Measurements from ENCODE around the gene TSNAXIP1. TPM values are rescaled to one million over a fixed set of nuclear protein-coding genes. Genes with fewer than 3 reads are reported as not detected.
A peak's percentile ranks its signal among the peaks of the same experiment; 100 is the strongest.

TSNAXIP1 gene
- total and polyA plus RNA-seq, 4 donors = 0.09 to 1.5 (median 0.69) TPM

GRCh38 chr16:67841198-67841815 lies 34.6 kb downstream of the TSNAXIP1 start:
- H3K36me3 ChIP-seq (ENCODE audit: control insufficient read depth in 4 of 4, insufficient read depth in 3 of 4, low read depth in 1 of 4, low read length in 3 of 4) = no peaks in the 10 kb centered on the region
- peak overlapping the region in 2 of 3 donors; percentile 60 to 78 for H3K4me3 ChIP-seq (ENCODE audit: low read depth in 1 of 3, low read length in 3 of 3)
- 54% methylated on average over 17 of the region's 17 CpGs for WGBS
- no peaks in the 10 kb centered on the region for H3K27me3 ChIP-seq (ENCODE audit: control insufficient read depth in 4 of 4, insufficient read depth in 4 of 4, low read length in 3 of 4)
- no peaks in the 10 kb centered on the region for H3K9me3 ChIP-seq (ENCODE audit: control insufficient read depth in 4 of 4, low read length in 3 of 4)
- DNase-seq (ENCODE audit: low spot score) = no peak
- peaks cover 7 to 39% (median 32%) of the 10 kb centered on the region in 4 donors for H3K4me1 ChIP-seq (ENCODE audit: control insufficient read depth in 4 of 4, insufficient read depth in 4 of 4, low read length in 3 of 4)
- no peak for TF ChIP-seq GABPA (IDR thresholded peaks at IDR 0.05 in 1 of 2, conservative IDR thresholded peaks at IDR 0.05 in 1 of 2)
- no peak for TF ChIP-seq RAD21 (IDR thresholded peaks at IDR 0.05)
- no peak for TF ChIP-seq NR2F2 (IDR thresholded peaks at IDR 0.05)
- TF ChIP-seq FOXA1 (IDR thresholded peaks at IDR 0.05) = no peak
- no peak for TF ChIP-seq CTCF (IDR thresholded peaks at IDR 0.05; ENCODE audit: low read depth, low read length, missing input control)
- H3K9ac ChIP-seq (ENCODE audit: low read depth in 1 of 2, low read length in 2 of 2) = peak overlapping the region in 1 of 2 donors; percentile 67
- H3K27ac ChIP-seq (ENCODE audit: low read depth in 1 of 2, low read length in 2 of 2) = peak overlapping the region; percentile 97 to 99

GRCh38 chr16:67841816-67842508 lies 35.3 kb downstream of the TSNAXIP1 start, which contains the start of gene THAP11:
Gene THAP11 (plus strand): TSS chr16:67842320. CDS start chr16:67842555, 235 bp downstream.
- Histone ChIP-seq H3K4me1 (ENCODE audit: control insufficient read depth in 4 of 4, insufficient read depth in 4 of 4, low read length in 3 of 4) (peaks cover 7 to 41% (median 32%) of the 10 kb centered on the region in 4 donors), H3K4me3 (ENCODE audit: low read depth in 1 of 3, low read length in 3 of 3) (peak within 1 kb of the TSS; percentile 60 to 89 (median 78)), H3K9me3 (ENCODE audit: control insufficient read depth in 4 of 4, low read length in 3 of 4) (no peaks in the 10 kb centered on the region), H3K9ac (ENCODE audit: low read depth in 1 of 2, low read length in 2 of 2) (peak within 1 kb of the TSS; percentile 67 to 92), H3K27ac (ENCODE audit: low read depth in 1 of 2, low read length in 2 of 2) (peak within 1 kb of the TSS; percentile 97 to 99), H3K27me3 (ENCODE audit: control insufficient read depth in 4 of 4, insufficient read depth in 4 of 4, low read length in 3 of 4) (no peaks in the 10 kb centered on the region), H3K36me3 (ENCODE audit: control insufficient read depth in 4 of 4, insufficient read depth in 3 of 4, low read depth in 1 of 4, low read length in 3 of 4) (no peaks in the 10 kb centered on the region)
- peak; percentile 96 for DNase-seq (ENCODE audit: low spot score)
- WGBS = under 1% methylated on average over 83 of the region's 83 CpGs
- TF ChIP-seq RAD21 (IDR thresholded peaks at IDR 0.05) (peak; percentile 67 to 77), FOXA1 (IDR thresholded peaks at IDR 0.05) (no peak), RXRA (IDR thresholded peaks at IDR 0.05) (no peak), EGR1 (IDR thresholded peaks at IDR 0.05; ENCODE audit: low read depth in 2 of 2) (no peak), HNF4G (IDR thresholded peaks at IDR 0.05) (no peak), SP1 (IDR thresholded peaks at IDR 0.05) (peak; percentile 48), MAX (IDR thresholded peaks at IDR 0.05) (peak; percentile 9), JUND (IDR thresholded peaks at IDR 0.05) (no peak), CTCF (IDR thresholded peaks at IDR 0.05; ENCODE audit: low read depth, low read length, missing input control) (peak; percentile 90), HNF4A (conservative IDR thresholded peaks at IDR 0.05) (peak in 1 of 2 donors; percentile 8), GABPA (IDR thresholded peaks at IDR 0.05 in 1 of 2, conservative IDR thresholded peaks at IDR 0.05 in 1 of 2) (peak; percentile 37 to 84), ZBTB33 (IDR thresholded peaks at IDR 0.05) (peak; percentile 32), YY1 (IDR thresholded peaks at IDR 0.05) (peak; percentile 24), FOXA2 (IDR thresholded peaks at IDR 0.05) (no peak), TAF1 (conservative IDR thresholded peaks at IDR 0.05) (no peak)
